Right renal pelvis (tissue), 4 donors: ENCODE data around the gene TNN. TPM values are rescaled to one million over a fixed set of nuclear protein-coding genes. Genes with fewer than 3 reads are reported as not detected.
"Not testable (repeated sequence)": the region's sequence is repeated elsewhere in the genome, so short reads cannot be mapped to it uniquely, and the experiment has no call there.

Experiments
- DNase-seq, 4 donors: peaks; one replicate each; pipeline ENCODE4 v3.0.0-alpha.2; 2013; ENCODE audit warnings: low read depth in 4 of 4, low spot score in 3 of 4, missing footprints in 1 of 4
- polyA plus RNA-seq, 4 donors: library from polyadenylated mRNA; unstranded; fragments of 120-200 nt; gene quantifications; one replicate each; pipeline ENCODE4 v1.2.1, GENCODE V29; 2013; ENCODE audit not compliant: insufficient read length in 4 of 4

The TNN gene
- polyA plus RNA-seq, 4 donors, result 2.5 to 3.3 (median 2.9) TPM

- not testable (repeated sequence) for DNase-seq
Observed at GRCh38 chr1:175106536-175106935, 38.9 kb downstream of the TNN start.

- not testable (repeated sequence) for DNase-seq
Observed at GRCh38 chr1:175108331-175108820, 40.7 kb downstream of the TNN start.

GRCh38 chr1:175114996-175115395, 47.4 kb downstream of the TNN start:
- DNase-seq, result no peak

- no peak for DNase-seq
Observed at GRCh38 chr1:175116210-175116798, 48.7 kb downstream of the TNN start.

GRCh38 chr1:175116903-175117302, 49.3 kb downstream of the TNN start:
- no peak for DNase-seq

GRCh38 chr1:175118375-175119367, 51.0 kb downstream of the TNN start:
- no peak for DNase-seq

GRCh38 chr1:175120511-175120910, 52.9 kb downstream of the TNN start:
- no peak for DNase-seq

- DNase-seq, result no peak
Observed at GRCh38 chr1:175124861-175125260, 57.2 kb downstream of the TNN start.

GRCh38 chr1:175126347-175126746, 58.7 kb downstream of the TNN start:
- DNase-seq, result no peak

GRCh38 chr1:175127565-175127964, 59.9 kb downstream of the TNN start:
- no peak for DNase-seq

GRCh38 chr1:175128523-175128922, 60.9 kb downstream of the TNN start:
- no peak for DNase-seq

GRCh38 chr1:175129182-175129581, 61.5 kb downstream of the TNN start:
- DNase-seq, result no peak

GRCh38 chr1:175129644-175129996, 62.0 kb downstream of the TNN start:
- DNase-seq, result no peak

- no peak for DNase-seq
Observed at GRCh38 chr1:175129997-175130648, 62.5 kb downstream of the TNN start.

- no peak for DNase-seq
Observed at GRCh38 chr1:175130649-175131045, 63.0 kb downstream of the TNN start.

- no peak for DNase-seq
Observed at GRCh38 chr1:175131095-175131494, 63.5 kb downstream of the TNN start.

GRCh38 chr1:175132436-175132835, 64.8 kb downstream of the TNN start:
- DNase-seq, result no peak

GRCh38 chr1:175133673-175134435, 66.2 kb downstream of the TNN start:
- no peak for DNase-seq

GRCh38 chr1:175134500-175134899, 66.9 kb downstream of the TNN start:
- no peak for DNase-seq

GRCh38 chr1:175136246-175136645, 68.6 kb downstream of the TNN start:
- no peak for DNase-seq

- no peak for DNase-seq
Observed at GRCh38 chr1:175137369-175137768, 69.7 kb downstream of the TNN start.
